Measurements from ENCODE around the gene NEUROD1.

- no peak for TF ChIP-seq TAF1 (IDR thresholded peaks at IDR 0.05; ENCODE audit: low read depth)
- TF ChIP-seq, protein P1, sequence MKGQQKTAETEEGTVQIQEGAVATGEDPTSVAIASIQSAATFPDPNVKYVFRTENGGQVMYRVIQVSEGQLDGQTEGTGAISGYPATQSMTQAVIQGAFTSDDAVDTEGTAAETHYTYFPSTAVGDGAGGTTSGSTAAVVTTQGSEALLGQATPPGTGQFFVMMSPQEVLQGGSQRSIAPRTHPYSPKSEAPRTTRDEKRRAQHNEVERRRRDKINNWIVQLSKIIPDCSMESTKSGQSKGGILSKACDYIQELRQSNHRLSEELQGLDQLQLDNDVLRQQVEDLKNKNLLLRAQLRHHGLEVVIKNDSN (IDR thresholded peaks at IDR 0.05) = no peak
- no peak for TF ChIP-seq MAX (IDR thresholded peaks at IDR 0.05)
- no peak for TF ChIP-seq CEBPB (IDR thresholded peaks at IDR 0.05)
- TF ChIP-seq, protein P2, sequence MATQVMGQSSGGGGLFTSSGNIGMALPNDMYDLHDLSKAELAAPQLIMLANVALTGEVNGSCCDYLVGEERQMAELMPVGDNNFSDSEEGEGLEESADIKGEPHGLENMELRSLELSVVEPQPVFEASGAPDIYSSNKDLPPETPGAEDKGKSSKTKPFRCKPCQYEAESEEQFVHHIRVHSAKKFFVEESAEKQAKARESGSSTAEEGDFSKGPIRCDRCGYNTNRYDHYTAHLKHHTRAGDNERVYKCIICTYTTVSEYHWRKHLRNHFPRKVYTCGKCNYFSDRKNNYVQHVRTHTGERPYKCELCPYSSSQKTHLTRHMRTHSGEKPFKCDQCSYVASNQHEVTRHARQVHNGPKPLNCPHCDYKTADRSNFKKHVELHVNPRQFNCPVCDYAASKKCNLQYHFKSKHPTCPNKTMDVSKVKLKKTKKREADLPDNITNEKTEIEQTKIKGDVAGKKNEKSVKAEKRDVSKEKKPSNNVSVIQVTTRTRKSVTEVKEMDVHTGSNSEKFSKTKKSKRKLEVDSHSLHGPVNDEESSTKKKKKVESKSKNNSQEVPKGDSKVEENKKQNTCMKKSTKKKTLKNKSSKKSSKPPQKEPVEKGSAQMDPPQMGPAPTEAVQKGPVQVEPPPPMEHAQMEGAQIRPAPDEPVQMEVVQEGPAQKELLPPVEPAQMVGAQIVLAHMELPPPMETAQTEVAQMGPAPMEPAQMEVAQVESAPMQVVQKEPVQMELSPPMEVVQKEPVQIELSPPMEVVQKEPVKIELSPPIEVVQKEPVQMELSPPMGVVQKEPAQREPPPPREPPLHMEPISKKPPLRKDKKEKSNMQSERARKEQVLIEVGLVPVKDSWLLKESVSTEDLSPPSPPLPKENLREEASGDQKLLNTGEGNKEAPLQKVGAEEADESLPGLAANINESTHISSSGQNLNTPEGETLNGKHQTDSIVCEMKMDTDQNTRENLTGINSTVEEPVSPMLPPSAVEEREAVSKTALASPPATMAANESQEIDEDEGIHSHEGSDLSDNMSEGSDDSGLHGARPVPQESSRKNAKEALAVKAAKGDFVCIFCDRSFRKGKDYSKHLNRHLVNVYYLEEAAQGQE (IDR thresholded peaks at IDR 0.05; ENCODE audit: low read depth) = no peak
- TF ChIP-seq TCF12 (IDR thresholded peaks at IDR 0.05; ENCODE audit: low read depth) = 0 out of 2 replicates have a peak, but pooled peaks have one; percentile 13
- no peak for TF ChIP-seq EP300 (IDR thresholded peaks at IDR 0.05; ENCODE audit: borderline replicate concordance)
- TF ChIP-seq EGR1 (IDR thresholded peaks at IDR 0.05) = no peak
- TF ChIP-seq FOXM1 (IDR thresholded peaks at IDR 0.05; ENCODE audit: borderline replicate concordance, low read depth) = no peak
- TF ChIP-seq RAD21 (IDR thresholded peaks at IDR 0.05; ENCODE audit: low read depth) = no peak
- TF ChIP-seq NFIC (IDR thresholded peaks at IDR 0.05) = no peak
- no peak for TF ChIP-seq YY1 (IDR thresholded peaks at IDR 0.05; ENCODE audit: low read depth)
- no peak for TF ChIP-seq ZBTB7A (IDR thresholded peaks at IDR 0.05; ENCODE audit: low read depth)
- no peak for TF ChIP-seq TEAD4 (IDR thresholded peaks at IDR 0.05)
Measured at GRCh38 chr2:181683518-181684453, 3.5 kb upstream of the NEUROD1 start.
